ENCODE data around the gene RASD1.

DNA sequence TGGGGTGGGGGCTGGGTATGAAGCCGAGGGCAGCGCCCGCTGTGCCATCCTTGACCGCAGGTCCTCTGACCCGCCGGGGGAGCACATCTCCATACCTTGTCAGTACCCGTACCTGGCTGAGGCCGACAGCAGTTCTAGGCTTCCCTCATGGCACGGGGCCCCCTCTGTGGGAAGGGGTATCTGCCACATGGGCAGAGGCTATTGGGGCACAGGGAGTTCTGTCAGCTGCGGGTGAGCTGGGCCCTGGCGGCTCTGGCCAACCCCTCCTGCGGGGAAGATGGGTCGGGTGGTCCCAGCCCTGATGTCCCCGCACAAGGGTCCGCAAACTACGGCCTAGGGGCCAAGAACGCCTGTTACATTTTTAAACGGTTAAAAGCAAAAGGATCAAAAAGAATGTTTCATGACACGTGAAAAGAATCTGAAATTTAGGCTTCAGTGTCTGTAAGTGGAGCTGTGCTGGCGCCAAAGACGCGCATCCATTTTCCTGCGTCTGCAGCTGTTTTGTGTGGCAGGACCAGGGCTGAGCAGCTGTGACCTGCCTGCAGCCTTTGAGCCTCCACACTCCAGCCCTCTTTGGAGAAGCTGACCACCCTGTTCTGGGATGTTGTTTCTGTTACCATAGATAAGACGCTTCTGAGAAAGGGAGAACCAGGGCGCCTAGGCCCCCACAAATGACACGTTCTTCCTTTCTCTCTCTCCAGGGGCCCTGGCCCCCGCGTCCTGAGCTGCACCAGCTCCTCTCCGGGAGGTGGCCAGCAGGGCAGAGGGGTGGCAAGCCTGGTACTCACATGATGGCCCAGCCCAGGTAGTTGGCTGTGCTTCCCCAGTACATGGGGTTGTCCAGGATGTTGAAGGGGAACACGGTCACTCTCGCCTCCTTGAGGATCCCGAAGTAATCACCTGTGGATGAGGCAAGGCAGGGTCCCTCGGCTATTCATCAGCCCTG, 12.7 kb upstream of the RASD1 start:
- TF ChIP-seq, protein P1, sequence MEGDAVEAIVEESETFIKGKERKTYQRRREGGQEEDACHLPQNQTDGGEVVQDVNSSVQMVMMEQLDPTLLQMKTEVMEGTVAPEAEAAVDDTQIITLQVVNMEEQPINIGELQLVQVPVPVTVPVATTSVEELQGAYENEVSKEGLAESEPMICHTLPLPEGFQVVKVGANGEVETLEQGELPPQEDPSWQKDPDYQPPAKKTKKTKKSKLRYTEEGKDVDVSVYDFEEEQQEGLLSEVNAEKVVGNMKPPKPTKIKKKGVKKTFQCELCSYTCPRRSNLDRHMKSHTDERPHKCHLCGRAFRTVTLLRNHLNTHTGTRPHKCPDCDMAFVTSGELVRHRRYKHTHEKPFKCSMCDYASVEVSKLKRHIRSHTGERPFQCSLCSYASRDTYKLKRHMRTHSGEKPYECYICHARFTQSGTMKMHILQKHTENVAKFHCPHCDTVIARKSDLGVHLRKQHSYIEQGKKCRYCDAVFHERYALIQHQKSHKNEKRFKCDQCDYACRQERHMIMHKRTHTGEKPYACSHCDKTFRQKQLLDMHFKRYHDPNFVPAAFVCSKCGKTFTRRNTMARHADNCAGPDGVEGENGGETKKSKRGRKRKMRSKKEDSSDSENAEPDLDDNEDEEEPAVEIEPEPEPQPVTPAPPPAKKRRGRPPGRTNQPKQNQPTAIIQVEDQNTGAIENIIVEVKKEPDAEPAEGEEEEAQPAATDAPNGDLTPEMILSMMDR (IDR thresholded peaks at IDR 0.05), result no peak
- TF ChIP-seq POLR2A (IDR thresholded peaks at IDR 0.05), result no peak
